Nucleus accumbens (tissue), 56 donors: Measurements from ENCODE around the gene RBM3.
"Not testable (repeated sequence)": the region's sequence is repeated elsewhere in the genome, so short reads cannot be mapped to it uniquely, and the experiment has no call there.

Experiments used
- DNase-seq, 56 donors: peaks; one replicate each; lab custom pipeline; 2025; lab: John Stamatoyannopoulos, UW

The RBM3 gene

GRCh38 chrX:48574270-48575266 is at the start of gene RBM3:
Gene RBM3 (plus strand): TSS chrX:48574484. CDS start chrX:48575181, 697 bp downstream.
- peak; percentile 38 to 94 (median 86) for DNase-seq

- not testable (repeated sequence) for DNase-seq
Measured at GRCh38 chrX:48525853-48526252, 48.4 kb upstream of the RBM3 start.

DNA sequence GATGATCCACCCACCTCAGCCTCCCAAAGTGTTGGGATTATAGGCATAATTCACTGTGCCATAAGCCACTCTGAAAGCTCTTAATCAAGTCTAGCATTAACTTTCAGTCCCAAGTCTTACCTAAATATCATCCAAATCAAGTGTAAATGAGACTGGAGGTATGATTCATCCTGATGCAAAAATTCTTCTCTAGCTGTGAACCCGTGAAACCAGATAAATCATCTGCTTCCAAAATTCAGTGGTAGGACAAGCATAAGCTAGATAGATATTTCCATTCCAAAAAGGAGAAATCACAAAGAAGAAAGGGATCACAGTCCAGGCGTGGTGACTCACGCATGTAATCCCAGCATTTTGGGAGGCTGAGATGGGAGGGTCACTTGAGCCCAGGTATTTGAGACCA is 43.5 kb upstream of the RBM3 start:
- no peak for DNase-seq

- no peak for DNase-seq
Measured at GRCh38 chrX:48531358-48531959, 42.8 kb upstream of the RBM3 start.

DNA sequence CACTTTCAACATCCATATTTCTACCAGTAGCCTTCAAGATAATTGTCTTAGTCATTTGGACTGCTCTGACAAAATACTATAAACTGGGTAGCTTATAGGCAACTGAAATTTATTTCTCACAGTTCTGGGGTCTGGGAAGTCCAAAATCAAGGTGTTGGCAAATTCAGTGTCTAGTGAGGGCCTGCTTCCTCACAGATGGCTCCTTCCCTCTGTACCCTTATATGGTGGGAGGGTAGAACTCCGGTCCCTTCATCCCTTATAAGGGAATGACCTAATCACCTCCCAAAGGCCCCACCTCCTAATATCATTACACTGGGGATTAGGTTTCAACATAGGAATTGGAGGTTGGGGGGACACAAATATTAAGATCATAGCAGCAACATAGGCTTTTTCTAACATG is 42.1 kb upstream of the RBM3 start:
- DNase-seq: no peak

GRCh38 chrX:48533165-48533564 is 41.1 kb upstream of the RBM3 start:
- DNase-seq: no peak

DNA sequence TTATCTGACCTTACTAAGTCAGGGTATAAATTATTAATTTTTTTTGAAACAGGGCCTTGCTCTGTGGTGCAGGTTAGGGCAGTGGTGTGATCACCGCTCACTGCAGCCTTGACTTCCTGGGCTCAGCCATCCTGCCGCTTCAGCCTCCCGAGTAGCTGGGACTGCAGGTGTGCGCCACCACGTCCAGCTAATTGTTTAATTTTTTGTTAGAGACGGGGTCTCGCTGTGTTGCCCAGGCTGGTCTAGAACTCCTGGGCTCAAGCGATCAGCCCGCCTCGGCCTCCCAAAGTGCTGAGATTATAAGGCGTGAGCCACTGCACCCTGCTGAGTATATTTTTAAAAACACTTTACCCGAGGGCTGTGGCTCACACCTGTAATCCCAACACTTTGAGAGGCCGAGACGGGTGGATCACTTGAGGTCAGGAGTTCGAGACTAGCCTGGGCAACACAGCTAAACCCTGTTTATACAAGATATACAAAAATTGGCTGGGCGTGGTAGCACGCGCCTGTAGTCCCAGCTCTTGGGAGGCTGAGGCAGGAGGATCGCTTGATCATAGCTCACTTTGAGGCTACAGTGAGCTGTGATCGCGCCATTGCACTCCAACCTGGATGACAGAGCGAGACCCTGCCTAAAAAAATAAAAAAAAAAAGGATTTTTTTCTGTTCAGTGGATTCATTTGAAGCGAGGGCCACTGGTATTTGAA is 35.5 kb upstream of the RBM3 start:
- peak in 1 of 56 donors; percentile 15 for DNase-seq

GRCh38 chrX:48539345-48540027 is 34.8 kb upstream of the RBM3 start, which contains the start of gene TBC1D25:
Gene TBC1D25 (plus strand): TSS chrX:48539714. CDS start chrX:48539798, 84 bp downstream.
- DNase-seq: peak; percentile 34 to 96 (median 88)

DNA sequence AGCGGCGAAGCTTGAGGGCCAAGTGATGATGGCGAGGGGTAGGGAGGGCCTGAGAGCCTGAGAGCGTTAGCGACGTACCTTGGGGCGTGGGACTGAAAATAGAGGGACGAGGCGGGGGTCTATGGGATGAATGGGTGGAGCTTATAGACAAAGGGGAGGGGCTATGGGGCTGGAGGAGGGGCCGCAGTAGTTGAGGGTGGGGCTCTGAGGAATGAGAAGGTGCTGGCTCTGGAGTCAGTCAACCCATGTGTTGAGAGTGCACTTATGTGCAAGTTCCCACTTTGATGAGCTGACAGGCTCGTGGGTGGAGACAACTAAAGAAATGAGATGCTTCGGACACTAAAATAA is 34.3 kb upstream of the RBM3 start:
- peak in 26 of 56 donors; percentile 5 to 57 (median 28) for DNase-seq

DNA sequence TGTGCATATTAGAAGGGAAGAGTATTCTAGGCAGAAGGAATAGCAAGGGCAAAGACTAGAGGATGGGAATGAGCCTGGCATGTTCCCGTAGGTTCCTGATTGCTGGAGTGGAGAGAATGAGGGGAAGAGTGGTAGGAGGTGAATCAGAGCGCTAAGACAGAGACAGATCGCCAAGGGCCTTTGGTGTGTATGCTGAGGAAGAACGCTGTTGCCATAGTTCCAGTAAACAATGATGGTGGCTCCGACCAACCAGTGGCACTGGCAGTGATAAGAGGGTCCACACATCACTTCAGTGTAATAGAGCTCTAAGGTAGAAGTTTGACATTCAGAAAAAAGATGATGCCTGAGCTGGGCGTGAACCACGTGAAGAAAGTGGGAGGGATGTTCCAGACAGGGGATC is 33.8 kb upstream of the RBM3 start:
- no peak for DNase-seq

- DNase-seq: no peak
Measured at GRCh38 chrX:48541140-48541814, 33.0 kb upstream of the RBM3 start.

GRCh38 chrX:48548871-48549270 is 25.4 kb upstream of the RBM3 start:
- no peak for DNase-seq

GRCh38 chrX:48555731-48556325 is 18.5 kb upstream of the RBM3 start:
- not testable (repeated sequence) for DNase-seq

DNA sequence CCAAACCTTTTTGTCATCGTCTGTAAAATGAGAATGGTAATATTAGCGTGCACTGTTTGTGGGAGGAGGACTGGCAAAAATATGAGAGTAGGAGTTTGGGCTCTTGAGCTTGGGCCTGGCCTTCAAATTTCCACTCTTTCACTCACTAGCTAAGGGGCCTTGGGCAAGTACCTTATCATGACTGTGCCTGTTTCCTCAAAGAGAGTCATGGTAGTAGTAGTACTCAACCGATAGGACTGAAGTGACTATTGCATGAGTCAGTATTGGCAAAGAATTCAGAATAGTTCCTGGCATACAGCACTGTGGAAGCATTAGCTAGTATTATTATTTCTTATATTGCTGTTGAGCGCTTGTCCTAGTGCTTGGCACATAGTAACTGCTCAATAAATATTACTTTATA is 16.0 kb upstream of the RBM3 start:
- no peak for DNase-seq

DNA sequence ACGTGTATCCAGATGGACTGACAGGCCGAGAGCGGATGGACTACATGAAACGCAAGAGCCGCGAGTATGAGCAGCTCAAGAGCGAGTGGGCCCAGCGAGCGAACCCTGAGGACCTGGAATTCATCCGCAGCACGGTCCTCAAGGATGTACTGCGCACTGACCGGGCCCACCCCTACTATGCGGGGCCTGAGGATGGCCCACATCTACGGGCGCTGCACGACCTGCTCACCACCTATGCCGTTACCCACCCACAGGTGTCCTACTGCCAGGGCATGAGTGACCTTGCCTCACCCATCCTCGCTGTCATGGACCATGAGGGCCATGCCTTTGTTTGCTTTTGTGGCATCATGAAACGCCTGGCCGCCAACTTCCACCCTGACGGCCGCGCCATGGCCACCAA is 14.6 kb upstream of the RBM3 start:
- no peak for DNase-seq

- DNase-seq: no peak
Measured at GRCh38 chrX:48560056-48560455, 14.2 kb upstream of the RBM3 start.

- DNase-seq: no peak
Measured at GRCh38 chrX:48560681-48561080, 13.6 kb upstream of the RBM3 start.

DNA sequence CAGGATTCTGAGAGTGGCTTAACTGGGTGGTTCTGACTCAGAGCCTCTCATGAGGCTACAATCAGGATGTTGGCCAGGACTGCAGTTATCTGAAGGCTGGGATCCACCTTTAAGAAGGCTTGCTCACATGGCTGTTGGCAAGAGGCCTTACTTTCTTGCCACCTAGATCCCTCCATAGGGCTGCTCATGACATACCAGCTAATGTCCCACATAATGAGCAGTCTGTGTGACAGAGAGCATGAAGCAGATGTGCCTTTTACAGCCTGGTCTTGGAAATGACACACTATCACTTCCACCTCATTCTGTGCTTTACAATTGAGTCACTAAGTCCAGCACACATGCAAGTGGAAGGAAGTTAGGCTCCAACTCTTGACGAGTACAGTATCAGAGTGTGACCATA is 4.3 kb upstream of the RBM3 start:
- DNase-seq: no peak

DNA sequence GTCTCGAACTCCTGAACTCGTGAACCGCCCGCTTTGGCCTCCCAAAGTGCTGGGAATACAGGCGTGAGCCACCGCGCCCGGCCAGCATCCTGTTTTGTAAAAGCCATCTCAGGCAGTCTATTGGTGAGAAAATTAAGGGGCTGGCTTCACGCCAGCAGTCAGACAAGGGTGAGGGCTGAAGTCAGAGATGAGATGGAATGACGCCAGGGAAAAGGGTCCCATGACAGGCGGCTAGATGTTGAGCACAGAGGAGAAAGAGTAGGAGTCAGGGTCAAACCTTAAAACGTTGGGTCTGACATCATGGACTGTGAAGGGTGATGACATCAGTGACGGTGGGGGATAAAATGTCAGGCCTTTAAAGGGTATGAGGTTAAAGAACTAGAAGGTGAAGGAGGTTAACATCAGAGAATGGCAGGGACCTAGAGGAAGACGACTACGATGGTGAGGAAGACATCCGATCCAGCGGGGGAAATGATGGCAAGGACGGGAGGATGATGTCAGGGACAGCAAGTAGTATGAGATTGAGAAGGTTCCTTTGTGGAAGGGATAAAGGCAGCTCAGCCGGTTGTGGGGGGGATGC is 504 bp upstream of the RBM3 start:
- DNase-seq: peak in 16 of 56 donors; percentile 2 to 53 (median 17)
